GM12891 (cell line): ENCODE results near the gene CCR5.

Source experiments
- POLR2A ChIP-seq: IDR thresholded peaks from 2 replicates; pipeline ENCODE4 v1.6.1; 2011; ENCODE audit warnings: low read depth, low read length, control low read depth
- POLR2AphosphoS5 ChIP-seq: IDR thresholded peaks from 2 replicates; pipeline ENCODE4 v1.6.1; 2011; ENCODE audit warnings: low read depth, low read length, control low read depth
- POU2F2 ChIP-seq: IDR thresholded peaks from 2 replicates; pipeline ENCODE4 v1.6.1; 2011; ENCODE audit warnings: low read depth, mild to moderate bottlenecking, control low read depth, low read length, moderate library complexity
- SPI1 ChIP-seq: IDR thresholded peaks from 2 replicates; pipeline ENCODE4 v1.6.1; 2011; ENCODE audit warnings: low read depth, low read length, control low read depth
- TAF1 ChIP-seq: IDR thresholded peaks from 2 replicates; pipeline ENCODE4 v1.6.1; 2011; ENCODE audit warnings: low read depth, low read length, control low read depth

DNA sequence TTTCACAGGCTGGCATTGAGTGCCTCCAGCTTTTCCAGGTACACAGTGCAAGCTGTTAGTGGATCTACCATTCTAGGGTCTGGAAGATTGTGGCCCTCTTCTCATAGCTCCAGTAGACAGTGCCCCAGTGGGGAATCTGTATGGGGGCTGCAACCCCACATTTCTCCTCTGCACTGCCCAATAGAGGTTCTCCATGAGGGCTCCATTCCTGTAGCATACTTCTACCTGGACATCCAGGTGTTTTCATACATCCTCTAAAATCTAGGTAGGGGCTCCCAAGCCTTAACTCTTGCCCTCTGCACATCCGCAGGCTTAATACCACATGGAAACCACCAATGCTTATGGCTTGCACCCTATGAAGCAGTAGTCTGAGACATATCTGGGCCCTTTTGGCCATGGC lies 31.9 kb upstream of the CCR5 start:
- TF ChIP-seq TAF1 = no peak
- no peak for TF ChIP-seq POLR2A
- TF ChIP-seq POLR2AphosphoS5 = no peak
- TF ChIP-seq SPI1 = no peak
- TF ChIP-seq POU2F2 = no peak
